Measurements from ENCODE around the gene MAP1LC3B.

- TF ChIP-seq REST (IDR thresholded peaks at IDR 0.05; ENCODE audit: low read depth) (no peak), CEBPB (IDR thresholded peaks at IDR 0.05) (no peak), YY1 (IDR thresholded peaks at IDR 0.05; ENCODE audit: low read depth) (no peak), EP300 (IDR thresholded peaks at IDR 0.05; ENCODE audit: borderline replicate concordance) (no peak), FOXM1 (IDR thresholded peaks at IDR 0.05; ENCODE audit: borderline replicate concordance, low read depth) (no peak), ZBTB7A (IDR thresholded peaks at IDR 0.05; ENCODE audit: low read depth) (no peak), RAD21 (IDR thresholded peaks at IDR 0.05; ENCODE audit: low read depth) (no peak), TAF1 (IDR thresholded peaks at IDR 0.05; ENCODE audit: low read depth) (no peak), EGR1 (IDR thresholded peaks at IDR 0.05) (no peak)
Measured at GRCh38 chr16:87434146-87434667, 42.1 kb downstream of the MAP1LC3B start.

All from Ishikawa (cell line).